Lower leg skin (tissue), 3 donors: ENCODE results near the gene LDB2.

Experiments used
- POLR2A ChIP-seq, 2 donors: fragments of 450-650 bp; IDR thresholded peaks; one replicate each; pipeline ENCODE4 v1.6.1; 2016 to 2017; ENCODE audit warnings: antibody characterized with exemption in 2 of 2, mild to moderate bottlenecking in 1 of 2, moderate library complexity in 1 of 2
- TF ChIP-seq, protein P1 (sequence below), 3 donors: fragments of 450-650 bp; IDR thresholded peaks; one replicate each; pipeline ENCODE4 v1.5.1; 2016; ENCODE audit warnings: antibody characterized with exemption in 3 of 3, mild to moderate bottlenecking in 3 of 3, moderate library complexity in 2 of 3

DNA sequence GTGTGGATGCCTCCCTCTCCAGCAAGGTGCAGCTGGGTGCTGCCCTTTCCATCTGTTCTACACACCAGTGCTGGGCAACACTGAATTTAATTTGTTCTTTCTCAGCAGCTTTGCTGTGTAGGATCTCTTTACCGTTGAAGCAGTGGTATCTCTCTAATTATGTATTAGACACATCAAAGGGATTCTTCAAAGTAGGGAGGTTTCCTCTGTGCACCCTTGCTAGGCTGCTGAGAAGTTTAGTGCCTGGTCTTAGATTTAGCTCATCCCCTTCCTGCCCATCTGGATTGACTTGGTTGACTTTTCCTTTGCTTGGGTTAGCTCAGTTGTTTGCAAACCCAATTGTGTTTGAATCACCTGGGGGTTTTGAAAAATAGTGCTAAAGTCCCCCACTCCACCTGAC is 27.8 kb upstream of the LDB2 start:
- TF ChIP-seq, protein P1, sequence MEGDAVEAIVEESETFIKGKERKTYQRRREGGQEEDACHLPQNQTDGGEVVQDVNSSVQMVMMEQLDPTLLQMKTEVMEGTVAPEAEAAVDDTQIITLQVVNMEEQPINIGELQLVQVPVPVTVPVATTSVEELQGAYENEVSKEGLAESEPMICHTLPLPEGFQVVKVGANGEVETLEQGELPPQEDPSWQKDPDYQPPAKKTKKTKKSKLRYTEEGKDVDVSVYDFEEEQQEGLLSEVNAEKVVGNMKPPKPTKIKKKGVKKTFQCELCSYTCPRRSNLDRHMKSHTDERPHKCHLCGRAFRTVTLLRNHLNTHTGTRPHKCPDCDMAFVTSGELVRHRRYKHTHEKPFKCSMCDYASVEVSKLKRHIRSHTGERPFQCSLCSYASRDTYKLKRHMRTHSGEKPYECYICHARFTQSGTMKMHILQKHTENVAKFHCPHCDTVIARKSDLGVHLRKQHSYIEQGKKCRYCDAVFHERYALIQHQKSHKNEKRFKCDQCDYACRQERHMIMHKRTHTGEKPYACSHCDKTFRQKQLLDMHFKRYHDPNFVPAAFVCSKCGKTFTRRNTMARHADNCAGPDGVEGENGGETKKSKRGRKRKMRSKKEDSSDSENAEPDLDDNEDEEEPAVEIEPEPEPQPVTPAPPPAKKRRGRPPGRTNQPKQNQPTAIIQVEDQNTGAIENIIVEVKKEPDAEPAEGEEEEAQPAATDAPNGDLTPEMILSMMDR (IDR thresholded peaks at IDR 0.05) = no peak
- TF ChIP-seq POLR2A (IDR thresholded peaks at IDR 0.05) = no peak
